HepG2 (cell line): ENCODE measurements around the gene LRRC74A. TPM values are rescaled to one million over a fixed set of nuclear protein-coding genes. Genes with fewer than 3 reads are reported as not detected.
A peak's percentile ranks its signal among the peaks of the same experiment; 100 is the strongest.

ENCODE experiments used
- ATAC-seq: fragments of 200-7000 bp; cut with Tn5 transposase; 3 replicates; pipeline ENCODE4 v1.9.1; 2020; ENCODE audit warnings: mild to moderate bottlenecking, moderate library complexity
- BruUV-seq: library from RNA; stranded (reverse); fragments of 400-500 nt; replicated peaks from 2 replicates; lab custom pipeline; 2021; lab: Mats Ljungman, UMichigan
- CTCF ChIA-PET: fragments of 300-600 bp; formaldehyde crosslinking; extraction: SDS; loops from one replicate; lab custom pipeline; 2021; ENCODE audit warnings: low total read pairs, inconsistent platforms, low intra/inter-chr PET ratio; lab: Yijun Ruan, JAX
- POLR2A ChIA-PET: fragments of 350-600 bp; sonication (Branson Sonifier 250); formaldehyde crosslinking; loops from one replicate; lab custom pipeline; 2020; ENCODE audit warnings: antibody characterized with exemption, inconsistent platforms; lab: Yijun Ruan, JAX
- DNase-seq: peaks from one replicate; pipeline ENCODE4 v3.0.0-alpha.2; 2015; ENCODE audit warnings: low spot score
- FAIRE-seq: peaks from 3 replicates; lab custom pipeline; 2011; peaks lifted over from hg19 to GRCh38; lab: Jason Lieb, UNC
- H2AFZ ChIP-seq: one replicate; pipeline ENCODE4 v1.6.1; 2011; ENCODE audit warnings: low read length, inconsistent platforms
- H3K27ac ChIP-seq: fragments of 300-600 bp; 3 replicates; pipeline ENCODE4 v1.8.0; 2011; ENCODE audit warnings: mixed run types, mild to moderate bottlenecking, mixed read lengths, low read length, inconsistent platforms; ENCODE audit not compliant: insufficient read depth; ENCODE audit errors: extremely low read length
- H3K27me3 ChIP-seq, 2 experiments: fragments of 200-600 bp in 1 of 2; 2 replicates in 1 of 2; 3 replicates in 1 of 2; pipeline versions ENCODE4 v1.6.0 to v1.8.0; 2011; ENCODE audit warnings: low read length in 2 of 2, mild to moderate bottlenecking in 2 of 2, moderate library complexity in 2 of 2, inconsistent platforms in 1 of 2; ENCODE audit not compliant: insufficient read depth in 2 of 2, control insufficient read depth in 1 of 2
- H3K36me3 ChIP-seq, 2 experiments: fragments of 200-600 bp in 1 of 2; replicated peaks in 1 of 2; 2 replicates in 1 of 2; 3 replicates in 1 of 2; pipeline versions ENCODE4 v1.5.1 to v1.8.0; 2011; ENCODE audit warnings: low read length in 2 of 2, inconsistent platforms in 1 of 2; ENCODE audit not compliant: insufficient read depth in 2 of 2, control insufficient read depth in 1 of 2
- H3K4me1 ChIP-seq: 2 replicates; pipeline ENCODE4 v1.5.1; 2012; ENCODE audit warnings: low read length, inconsistent platforms; ENCODE audit not compliant: insufficient read depth
- H3K4me2 ChIP-seq: 2 replicates; pipeline ENCODE4 v1.6.0; 2011; ENCODE audit warnings: low read depth, low read length, inconsistent platforms
- H3K4me3 ChIP-seq, 3 experiments: fragments of 200-600 bp in 1 of 3; sonication (generic), shearing (Covaris generic) in 1 of 3; replicated peaks in 1 of 3; 2 replicates each; pipeline ENCODE4 v1.5.1; 2011 to 2016; ENCODE audit warnings: low read length in 3 of 3, inconsistent platforms in 2 of 3, low read depth in 2 of 3, mild to moderate bottlenecking in 2 of 3, control low read depth in 1 of 3, mixed read lengths in 1 of 3; ENCODE audit not compliant: insufficient read depth in 1 of 3
- H3K79me2 ChIP-seq: one replicate; pipeline ENCODE4 v1.6.1; 2011; ENCODE audit warnings: low read length, inconsistent platforms; ENCODE audit not compliant: insufficient read depth
- H3K9ac ChIP-seq: 2 replicates; pipeline ENCODE4 v1.6.0; 2011; ENCODE audit warnings: mild to moderate bottlenecking, low read depth, low read length, inconsistent platforms; ENCODE audit not compliant: insufficient read depth
- H3K9me3 ChIP-seq: 2 replicates; pipeline ENCODE4 v1.5.1; 2012; ENCODE audit warnings: mild to moderate bottlenecking, low read length
- H4K20me1 ChIP-seq: 2 replicates; pipeline ENCODE4 v1.6.0; 2011; ENCODE audit warnings: inconsistent platforms, mild to moderate bottlenecking, low read length, moderate library complexity; ENCODE audit not compliant: insufficient read depth
- BCL6 ChIP-seq: IDR thresholded peaks from 2 replicates; pipeline ENCODE4 v1.6.1; 2016; ENCODE audit warnings: missing genetic modification reagents, missing compliant biosample characterization
- GTF3A ChIP-seq: sonication (generic); formaldehyde crosslinking; conservative IDR thresholded peaks from 2 replicates; pipeline ENCODE4 v1.4.0; 2020; ENCODE audit warnings: mild to moderate bottlenecking, missing genetic modification reagents
- MIER2 ChIP-seq: IDR thresholded peaks from 2 replicates; pipeline ENCODE4 v1.6.1; 2016; ENCODE audit warnings: missing biosample characterization, missing genetic modification reagents
- NCOR1 ChIP-seq: fragments of 200-600 bp; sonication (generic); IDR thresholded peaks from 2 replicates; pipeline ENCODE4 v1.7.0; 2017; ENCODE audit warnings: antibody characterized with exemption, low read length, borderline replicate concordance
- ONECUT2 ChIP-seq: sonication (generic); formaldehyde crosslinking; IDR thresholded peaks from 2 replicates; pipeline ENCODE4 v1.4.0; 2020; ENCODE audit warnings: missing genetic modification reagents
- ZNF788 ChIP-seq: sonication (generic); formaldehyde crosslinking; IDR thresholded peaks from 2 replicates; pipeline ENCODE4 v1.5.0; 2020; ENCODE audit warnings: mild to moderate bottlenecking, missing genetic modification reagents, borderline replicate concordance
- WGBS: methylation state at CpG from one replicate; pipeline ENCODE4 v1.1.6; 2017; ENCODE audit warnings: low lambda C conversion rate; 5-methylcytosine and 5-hydroxymethylcytosine counted together
- in situ Hi-C: cut with HindIII; loops from 2 replicates; pipeline ENCODE4 v1.10.0; 2017; ENCODE audit warnings: low pct_unique_long_range_greater_than_20kb; ENCODE audit not compliant: extremely low pct_ligation_motif_present
- intact Hi-C: fragments of 100-400 bp; cut with micrococcal nuclease; formaldehyde crosslinking; loops from one replicate; pipeline ENCODE4 v1.10.0; 2022; ENCODE audit not compliant: unreplicated experiment
- polyA plus RNA-seq, 8 experiments: library from polyadenylated mRNA; depleted of rRNA in 3 of 8; stranded (reverse) in 7 of 8; unstranded in 1 of 8; fragments of >200 nt; fragmentation: Illumina TruSeq in 4 of 8; extraction: Trizol in 4 of 8; gene quantifications; 2 replicates each; pipeline versions ENCODE4 v1.2.1 to v1.2.3, GENCODE V29; 2011 to 2016; ENCODE audit warnings: low read depth in 4 of 8, missing spikeins in 1 of 8, mixed read lengths in 1 of 8; ENCODE audit not compliant: insufficient read depth in 1 of 8
- total RNA-seq, 5 experiments: library from RNA; depleted of rRNA; stranded (reverse); fragments of >200 nt; fragmentation: Illumina TruSeq; extraction: Trizol; gene quantifications; 2 replicates each; pipeline ENCODE4 v1.2.3, GENCODE V29; 2016; ENCODE audit warnings: low read depth in 1 of 5
- TF ChIP-seq, protein P1 (sequence below): sonication (generic); formaldehyde crosslinking; IDR thresholded peaks from 2 replicates; pipeline ENCODE4 v1.5.0; 2020; ENCODE audit warnings: mild to moderate bottlenecking, missing genetic modification reagents
- TF ChIP-seq, protein P2 (sequence below): sonication (generic); formaldehyde crosslinking; IDR thresholded peaks from 2 replicates; pipeline ENCODE4 v1.9.0; 2022; ENCODE audit warnings: missing genetic modification reagents, mild to moderate bottlenecking, borderline replicate concordance
- TF ChIP-seq, protein P3 (sequence below), 2 experiments: sonication (generic) in 1 of 2; formaldehyde crosslinking in 1 of 2; IDR thresholded peaks; 2 replicates each; pipeline versions ENCODE4 v1.4.0 to v1.6.1; 2016 to 2020; ENCODE audit warnings: borderline replicate concordance in 1 of 2, low read depth in 1 of 2, mild to moderate bottlenecking in 1 of 2, missing genetic modification reagents in 1 of 2

Gene LRRC74A
- total and polyA plus RNA-seq, 2 of the 13 experiments (the other 11 are each of a cell fraction or from before 2014, with no cell fraction given), result not detected

DNA sequence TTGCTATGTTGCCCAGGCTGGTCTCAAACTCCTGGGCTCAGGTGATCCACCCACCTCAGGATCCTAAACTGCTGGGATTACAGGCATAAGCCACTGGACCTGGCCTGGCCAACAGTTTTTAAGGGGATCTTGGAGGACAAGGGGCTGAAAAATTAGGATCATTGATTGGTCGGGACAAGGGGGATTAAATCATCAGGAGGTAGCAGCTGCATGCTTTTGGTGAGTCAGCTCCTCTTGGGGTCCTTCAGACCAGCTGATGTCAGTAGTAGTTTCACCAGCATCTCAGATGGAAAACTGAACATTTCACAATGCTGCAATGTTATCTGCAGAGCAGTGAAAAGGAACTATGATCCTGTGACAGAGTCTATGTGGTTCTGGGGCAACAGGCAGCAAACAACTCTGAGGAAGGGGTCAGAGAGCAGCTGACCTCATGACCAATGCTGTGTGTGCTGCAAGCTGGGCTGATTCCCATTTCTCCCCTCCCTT lies 6.3 kb downstream of the LRRC74A start (continued):
- TF ChIP-seq, protein P1, sequence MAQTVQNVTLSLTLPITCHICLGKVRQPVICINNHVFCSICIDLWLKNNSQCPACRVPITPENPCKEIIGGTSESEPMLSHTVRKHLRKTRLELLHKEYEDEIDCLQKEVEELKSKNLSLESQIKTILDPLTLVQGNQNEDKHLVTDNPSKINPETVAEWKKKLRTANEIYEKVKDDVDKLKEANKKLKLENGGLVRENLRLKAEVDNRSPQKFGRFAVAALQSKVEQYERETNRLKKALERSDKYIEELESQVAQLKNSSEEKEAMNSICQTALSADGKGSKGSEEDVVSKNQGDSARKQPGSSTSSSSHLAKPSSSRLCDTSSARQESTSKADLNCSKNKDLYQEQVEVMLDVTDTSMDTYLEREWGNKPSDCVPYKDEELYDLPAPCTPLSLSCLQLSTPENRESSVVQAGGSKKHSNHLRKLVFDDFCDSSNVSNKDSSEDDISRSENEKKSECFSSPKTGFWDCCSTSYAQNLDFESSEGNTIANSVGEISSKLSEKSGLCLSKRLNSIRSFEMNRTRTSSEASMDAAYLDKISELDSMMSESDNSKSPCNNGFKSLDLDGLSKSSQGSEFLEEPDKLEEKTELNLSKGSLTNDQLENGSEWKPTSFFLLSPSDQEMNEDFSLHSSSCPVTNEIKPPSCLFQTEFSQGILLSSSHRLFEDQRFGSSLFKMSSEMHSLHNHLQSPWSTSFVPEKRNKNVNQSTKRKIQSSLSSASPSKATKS (CRISPR knock-in tag), result no peak
- TF ChIP-seq ONECUT2 (CRISPR knock-in tag), result no peak
- TF ChIP-seq GTF3A (CRISPR knock-in tag), result no peak
- TF ChIP-seq BCL6 (CRISPR knock-in tag), result peak; percentile 77

DNA sequence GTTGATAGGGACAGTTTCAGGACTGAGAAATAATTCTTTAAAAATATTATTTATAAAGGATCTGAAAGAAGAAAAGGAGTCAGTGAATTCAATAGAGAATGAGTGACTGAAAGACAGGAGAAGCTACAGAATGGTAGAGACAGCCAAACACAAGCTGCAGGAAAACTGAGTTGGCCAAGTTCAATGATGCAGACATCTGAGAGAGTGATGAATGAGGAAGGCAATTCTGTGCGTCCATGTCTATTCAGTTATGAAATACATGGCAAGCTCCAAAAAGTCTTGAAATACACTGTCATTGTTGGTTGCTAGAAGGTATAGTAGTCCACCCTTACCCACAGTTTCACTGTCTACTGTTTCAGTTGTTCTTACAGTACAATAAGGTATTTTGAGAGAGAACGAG lies 6.8 kb downstream of the LRRC74A start:
- ATAC-seq, result no peak
- Histone ChIP-seq H3K27ac (no peak overlapping the region), H3K79me2 (no peaks in the 10 kb centered on the region), H4K20me1 (no peaks in the 10 kb centered on the region), H3K9me3 (no peaks in the 10 kb centered on the region), H2AFZ (no peak overlapping the region), H3K4me1 (peaks cover 77% of the 10 kb centered on the region), H3K9ac (no peak overlapping the region), H3K4me3 (no peak overlapping the region)
- BruUV-seq, result no TSS peak
- POLR2A ChIA-PET, result interaction anchor here (0.7 to 6.4 kb wide), 3 partner anchors 21 to 191 kb away, joined by 3 to 62 read pairs (median 3); partner anchors contain the start of gene ANGEL1
- in situ Hi-C loops, result no loop called here
- intact Hi-C loops, result no loop called here
- 2% methylated on average over 2 of the region's 2 CpGs for WGBS
- FAIRE-seq, result no peak
- DNase-seq, result no peak
- TF ChIP-seq ZNF788 (no peak; the same call in 1 of the 2 replicates), MIER2 (CRISPR knock-in tag) (0 out of 2 replicates have a peak, but pooled peaks have one; percentile 6), NCOR1 (peak; percentile 71; the same call in 1 of the 2 replicates)
- TF ChIP-seq, protein P2, sequence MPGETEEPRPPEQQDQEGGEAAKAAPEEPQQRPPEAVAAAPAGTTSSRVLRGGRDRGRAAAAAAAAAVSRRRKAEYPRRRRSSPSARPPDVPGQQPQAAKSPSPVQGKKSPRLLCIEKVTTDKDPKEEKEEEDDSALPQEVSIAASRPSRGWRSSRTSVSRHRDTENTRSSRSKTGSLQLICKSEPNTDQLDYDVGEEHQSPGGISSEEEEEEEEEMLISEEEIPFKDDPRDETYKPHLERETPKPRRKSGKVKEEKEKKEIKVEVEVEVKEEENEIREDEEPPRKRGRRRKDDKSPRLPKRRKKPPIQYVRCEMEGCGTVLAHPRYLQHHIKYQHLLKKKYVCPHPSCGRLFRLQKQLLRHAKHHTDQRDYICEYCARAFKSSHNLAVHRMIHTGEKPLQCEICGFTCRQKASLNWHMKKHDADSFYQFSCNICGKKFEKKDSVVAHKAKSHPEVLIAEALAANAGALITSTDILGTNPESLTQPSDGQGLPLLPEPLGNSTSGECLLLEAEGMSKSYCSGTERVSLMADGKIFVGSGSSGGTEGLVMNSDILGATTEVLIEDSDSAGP (CRISPR knock-in tag), result peak; percentile 4; the same call in 1 of the 2 replicates
- TF ChIP-seq, protein P3, sequence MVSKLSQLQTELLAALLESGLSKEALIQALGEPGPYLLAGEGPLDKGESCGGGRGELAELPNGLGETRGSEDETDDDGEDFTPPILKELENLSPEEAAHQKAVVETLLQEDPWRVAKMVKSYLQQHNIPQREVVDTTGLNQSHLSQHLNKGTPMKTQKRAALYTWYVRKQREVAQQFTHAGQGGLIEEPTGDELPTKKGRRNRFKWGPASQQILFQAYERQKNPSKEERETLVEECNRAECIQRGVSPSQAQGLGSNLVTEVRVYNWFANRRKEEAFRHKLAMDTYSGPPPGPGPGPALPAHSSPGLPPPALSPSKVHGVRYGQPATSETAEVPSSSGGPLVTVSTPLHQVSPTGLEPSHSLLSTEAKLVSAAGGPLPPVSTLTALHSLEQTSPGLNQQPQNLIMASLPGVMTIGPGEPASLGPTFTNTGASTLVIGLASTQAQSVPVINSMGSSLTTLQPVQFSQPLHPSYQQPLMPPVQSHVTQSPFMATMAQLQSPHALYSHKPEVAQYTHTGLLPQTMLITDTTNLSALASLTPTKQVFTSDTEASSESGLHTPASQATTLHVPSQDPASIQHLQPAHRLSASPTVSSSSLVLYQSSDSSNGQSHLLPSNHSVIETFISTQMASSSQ (IDR thresholded peaks at IDR 0.05; ENCODE audit: low read depth), result no peak
- TF ChIP-seq, protein P3 (CRISPR knock-in tag; IDR thresholded peaks at IDR 0.05; ENCODE audit: borderline replicate concordance), result no peak
- TF ChIP-seq, all 625 proteins: peak for 3
- Histone ChIP-seq H3K27me3 (0 out of 5 replicates have a peak, but pooled peaks cover 0 to 4% of the 10 kb centered on the region in 2 experiments), H3K4me2 (peak overlapping the region; percentile 56; the same call in 1 of the 2 replicates), H3K36me3 (no peaks in the 10 kb centered on the region)
- CTCF ChIA-PET, result no interaction called here
